Panc1 (cell line): ENCODE results near the gene YIF1A.

ENCODE experiments used
- CTCF ChIP-seq: fragments of 450-650 bp; IDR thresholded peaks from 2 replicates; pipeline ENCODE4 v1.5.1; 2017; ENCODE audit warnings: mild to moderate bottlenecking
- POLR2AphosphoS5 ChIP-seq: IDR thresholded peaks from 2 replicates; pipeline ENCODE4 v1.6.1; 2012; ENCODE audit warnings: mild to moderate bottlenecking, low read depth, low read length, moderate library complexity
- REST ChIP-seq, 2 experiments: IDR thresholded peaks; 2 replicates each; pipeline ENCODE4 v1.6.1; 2011 to 2012; ENCODE audit warnings: low read depth in 2 of 2, control low read depth in 1 of 2, low read length in 1 of 2, mild to moderate bottlenecking in 1 of 2, moderate library complexity in 1 of 2; ENCODE audit not compliant: insufficient read depth in 1 of 2

- no peak for TF ChIP-seq CTCF
- no peak for TF ChIP-seq POLR2AphosphoS5
- no peak for TF ChIP-seq REST (IDR thresholded peaks at IDR 0.05; ENCODE audit: insufficient read depth in 1 of 2, low read depth in 2 of 2, low read length in 1 of 2)
Observed at GRCh38 chr11:66294626-66295620, 6.0 kb upstream of the YIF1A start.
